ENCODE data around the gene CYRIA. TPM values are rescaled to one million over a fixed set of nuclear protein-coding genes. Genes with fewer than 3 reads are reported as not detected.

The CYRIA gene
- total and polyA plus RNA-seq, 8 donors: under 0.01 to 12.7 (median 3.3) TPM

DNA sequence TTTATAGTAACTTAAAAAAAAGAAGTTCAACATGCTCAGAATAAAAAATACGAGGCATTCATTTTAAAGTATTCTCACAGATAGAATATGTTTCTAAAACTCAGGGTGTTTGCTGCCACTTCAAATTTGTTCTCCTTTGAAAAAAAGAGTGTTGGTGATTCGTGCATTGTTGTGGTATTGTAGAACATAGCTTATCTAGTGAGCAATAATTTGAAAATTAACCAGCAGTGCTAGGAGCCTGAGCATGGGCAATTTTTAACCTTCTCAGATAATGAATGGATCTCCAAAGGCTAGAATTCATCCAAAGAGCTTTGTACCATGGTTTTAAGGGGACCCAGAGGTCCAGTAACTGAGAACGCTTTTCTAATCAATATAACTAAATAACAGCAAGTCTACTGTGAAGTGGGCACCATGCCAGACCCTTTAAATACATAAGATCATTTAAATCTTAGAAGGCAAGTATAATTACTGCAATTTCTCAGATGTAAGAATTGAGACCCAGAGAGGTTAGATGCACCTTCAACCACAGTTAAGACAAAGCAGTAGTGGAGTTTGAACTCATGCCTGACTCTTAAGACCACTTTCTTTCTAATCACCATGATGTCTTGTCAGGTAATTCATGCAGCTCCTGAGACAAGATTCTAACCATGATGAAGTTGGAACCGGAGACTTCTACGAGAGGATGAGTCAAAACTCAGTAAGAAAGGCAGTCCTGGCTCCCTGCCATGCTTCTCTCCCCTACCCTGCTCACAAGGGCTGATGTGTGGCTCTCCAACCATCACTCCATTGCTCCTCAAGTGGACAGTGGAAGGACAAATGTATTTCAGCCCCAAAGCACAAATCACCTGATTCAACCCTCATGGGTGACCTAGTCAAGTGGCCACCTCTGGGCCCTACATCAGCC lies 3.4 kb downstream of the CYRIA start:
- no peak overlapping the region for H3K4me3 ChIP-seq
- DNase-seq: no peak
- H3K4me1 ChIP-seq: peaks cover 15 to 86% (median 60%) of the 10 kb centered on the region in 4 donors
- H3K27ac ChIP-seq: peak overlapping the region in 2 of 5 donors; percentile 2 to 74
- H3K9me3 ChIP-seq: no peaks in the 10 kb centered on the region
- TF ChIP-seq POLR2A (IDR thresholded peaks at IDR 0.05): no peak
- TF ChIP-seq, protein P1, sequence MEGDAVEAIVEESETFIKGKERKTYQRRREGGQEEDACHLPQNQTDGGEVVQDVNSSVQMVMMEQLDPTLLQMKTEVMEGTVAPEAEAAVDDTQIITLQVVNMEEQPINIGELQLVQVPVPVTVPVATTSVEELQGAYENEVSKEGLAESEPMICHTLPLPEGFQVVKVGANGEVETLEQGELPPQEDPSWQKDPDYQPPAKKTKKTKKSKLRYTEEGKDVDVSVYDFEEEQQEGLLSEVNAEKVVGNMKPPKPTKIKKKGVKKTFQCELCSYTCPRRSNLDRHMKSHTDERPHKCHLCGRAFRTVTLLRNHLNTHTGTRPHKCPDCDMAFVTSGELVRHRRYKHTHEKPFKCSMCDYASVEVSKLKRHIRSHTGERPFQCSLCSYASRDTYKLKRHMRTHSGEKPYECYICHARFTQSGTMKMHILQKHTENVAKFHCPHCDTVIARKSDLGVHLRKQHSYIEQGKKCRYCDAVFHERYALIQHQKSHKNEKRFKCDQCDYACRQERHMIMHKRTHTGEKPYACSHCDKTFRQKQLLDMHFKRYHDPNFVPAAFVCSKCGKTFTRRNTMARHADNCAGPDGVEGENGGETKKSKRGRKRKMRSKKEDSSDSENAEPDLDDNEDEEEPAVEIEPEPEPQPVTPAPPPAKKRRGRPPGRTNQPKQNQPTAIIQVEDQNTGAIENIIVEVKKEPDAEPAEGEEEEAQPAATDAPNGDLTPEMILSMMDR (IDR thresholded peaks at IDR 0.05): no peak
- no peak for TF ChIP-seq EP300 (IDR thresholded peaks at IDR 0.05)
- TF ChIP-seq POLR2AphosphoS5 (IDR thresholded peaks at IDR 0.05): no peak
- WGBS, 5 donors: 61 to 70% (median 66%) methylated on average over 5 of the region's 5 CpGs
- no peaks in the 10 kb centered on the region for H3K36me3 ChIP-seq
- H3K27me3 ChIP-seq: no peaks in the 10 kb centered on the region
- intact Hi-C loops (cut with DNase I; ENCODE audit: low total_unique reads): no loop called here

DNA sequence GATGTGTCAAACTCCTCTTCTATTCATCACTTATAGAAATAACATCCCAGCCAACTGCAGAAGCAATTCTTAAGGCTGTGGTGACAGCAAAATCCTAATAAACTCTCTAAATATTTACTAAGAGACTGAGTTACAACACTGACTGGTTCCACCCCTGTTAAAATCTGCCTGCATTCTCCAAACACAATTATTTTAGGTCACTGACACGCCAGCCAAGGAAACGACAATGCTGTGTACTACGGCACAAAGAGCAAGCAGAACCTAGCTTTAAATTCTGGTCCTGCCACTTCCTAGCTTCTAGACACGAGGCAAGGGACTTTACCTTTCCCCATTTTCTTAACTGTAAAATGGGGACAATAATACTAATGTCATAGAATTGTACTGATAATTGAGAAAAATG lies 4.1 kb downstream of the CYRIA start:
- 22 to 52% (median 42%) methylated on average over 4 of the region's 4 CpGs for WGBS, 5 donors

DNA sequence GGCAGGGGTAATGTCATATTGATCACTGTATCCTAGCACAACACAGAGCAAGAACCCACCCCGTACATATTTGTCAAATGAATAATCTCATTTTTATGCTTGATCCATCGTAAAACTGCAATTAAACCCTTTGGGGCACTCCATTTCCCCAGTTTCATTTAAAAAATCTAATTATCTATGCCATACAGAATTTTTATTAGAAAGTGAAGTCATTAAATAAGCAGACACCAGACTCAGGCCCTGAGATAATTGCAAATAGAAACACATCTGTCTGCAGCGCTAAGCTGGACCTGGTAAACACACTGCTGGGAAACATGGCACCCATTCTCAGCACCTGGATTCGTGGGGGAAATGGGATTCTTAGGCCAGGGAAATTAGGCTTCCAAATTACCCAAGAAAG lies 5.1 kb downstream of the CYRIA start:
- no peaks in the 10 kb centered on the region for H3K9me3 ChIP-seq
- intact Hi-C loops (cut with DNase I; ENCODE audit: low total_unique reads): no loop called here
- peak overlapping the region in 1 of 5 donors; percentile 50 for H3K27ac ChIP-seq
- 66 to 88% (median 69%) methylated on average over 4 of the region's 4 CpGs for WGBS, 5 donors
- H3K36me3 ChIP-seq: no peaks in the 10 kb centered on the region
- DNase-seq: no peak
- H3K4me3 ChIP-seq: no peak overlapping the region
- peaks cover 20 to 94% (median 64%) of the 10 kb centered on the region in 4 donors for H3K4me1 ChIP-seq
- no peaks in the 10 kb centered on the region for H3K27me3 ChIP-seq
- no peak for TF ChIP-seq POLR2A (IDR thresholded peaks at IDR 0.05)
- no peak for TF ChIP-seq EP300 (IDR thresholded peaks at IDR 0.05)
- TF ChIP-seq POLR2AphosphoS5 (IDR thresholded peaks at IDR 0.05): no peak
- TF ChIP-seq, protein P1 (IDR thresholded peaks at IDR 0.05): no peak

More for the DNA sequence above, 4.1 kb downstream of the CYRIA start:
- intact Hi-C loops (cut with DNase I; ENCODE audit: low total_unique reads): no loop called here
- peak in 1 of 2 donors; percentile 29 for DNase-seq
- peaks cover 17 to 92% (median 64%) of the 10 kb centered on the region in 4 donors for H3K4me1 ChIP-seq
- H3K4me3 ChIP-seq: no peak overlapping the region
- H3K9me3 ChIP-seq: no peaks in the 10 kb centered on the region
- H3K36me3 ChIP-seq: no peaks in the 10 kb centered on the region
- no peaks in the 10 kb centered on the region for H3K27me3 ChIP-seq
- TF ChIP-seq POLR2AphosphoS5 (IDR thresholded peaks at IDR 0.05): no peak
- TF ChIP-seq, protein P1 (IDR thresholded peaks at IDR 0.05): no peak
- TF ChIP-seq EP300 (IDR thresholded peaks at IDR 0.05): no peak
- no peak for TF ChIP-seq POLR2A (IDR thresholded peaks at IDR 0.05)
- peak overlapping the region in 2 of 5 donors; percentile 2 to 22 for H3K27ac ChIP-seq

DNA sequence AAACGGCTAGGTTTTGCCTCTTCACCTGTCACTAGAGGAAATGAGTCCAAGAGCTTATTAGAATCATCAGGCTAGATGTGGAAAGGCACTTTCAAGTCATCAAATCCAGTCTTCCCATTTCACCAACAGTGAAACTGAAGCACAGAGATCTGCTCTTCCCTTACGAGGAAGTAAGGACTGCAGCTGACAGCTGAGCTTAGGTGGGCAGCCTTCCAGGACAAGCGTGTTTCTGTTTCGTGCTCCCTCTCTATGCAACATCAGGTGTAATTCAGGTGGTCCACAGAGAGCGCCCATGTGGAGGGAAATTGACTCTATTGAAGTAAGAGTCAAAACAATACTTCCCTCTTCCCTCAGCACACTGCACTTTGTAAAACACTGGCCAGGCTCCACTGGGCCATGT lies 5.5 kb downstream of the CYRIA start:
- TF ChIP-seq POLR2A (IDR thresholded peaks at IDR 0.05) (no peak), POLR2AphosphoS5 (IDR thresholded peaks at IDR 0.05) (no peak), EP300 (IDR thresholded peaks at IDR 0.05) (no peak)
- TF ChIP-seq, protein P1 (IDR thresholded peaks at IDR 0.05): no peak
- peak overlapping the region in 1 of 5 donors; percentile 50 for H3K27ac ChIP-seq
- no peaks in the 10 kb centered on the region for H3K9me3 ChIP-seq
- no peak overlapping the region for H3K4me3 ChIP-seq
- WGBS, 5 donors: 50 to 65% (median 52%) methylated on average over 5 of the region's 5 CpGs
- H3K4me1 ChIP-seq: peaks cover 17 to 95% (median 60%) of the 10 kb centered on the region in 4 donors
- H3K36me3 ChIP-seq: no peaks in the 10 kb centered on the region
- no peaks in the 10 kb centered on the region for H3K27me3 ChIP-seq
- DNase-seq: no peak
- intact Hi-C loops (cut with DNase I; ENCODE audit: low total_unique reads): no loop called here

Measured in stomach (tissue), 9 donors.